ENCODE results near the gene SPAG6.

GRCh38 chr10:22340329-22341189, 4.7 kb upstream of the SPAG6 start:
- TF ChIP-seq, protein P1, sequence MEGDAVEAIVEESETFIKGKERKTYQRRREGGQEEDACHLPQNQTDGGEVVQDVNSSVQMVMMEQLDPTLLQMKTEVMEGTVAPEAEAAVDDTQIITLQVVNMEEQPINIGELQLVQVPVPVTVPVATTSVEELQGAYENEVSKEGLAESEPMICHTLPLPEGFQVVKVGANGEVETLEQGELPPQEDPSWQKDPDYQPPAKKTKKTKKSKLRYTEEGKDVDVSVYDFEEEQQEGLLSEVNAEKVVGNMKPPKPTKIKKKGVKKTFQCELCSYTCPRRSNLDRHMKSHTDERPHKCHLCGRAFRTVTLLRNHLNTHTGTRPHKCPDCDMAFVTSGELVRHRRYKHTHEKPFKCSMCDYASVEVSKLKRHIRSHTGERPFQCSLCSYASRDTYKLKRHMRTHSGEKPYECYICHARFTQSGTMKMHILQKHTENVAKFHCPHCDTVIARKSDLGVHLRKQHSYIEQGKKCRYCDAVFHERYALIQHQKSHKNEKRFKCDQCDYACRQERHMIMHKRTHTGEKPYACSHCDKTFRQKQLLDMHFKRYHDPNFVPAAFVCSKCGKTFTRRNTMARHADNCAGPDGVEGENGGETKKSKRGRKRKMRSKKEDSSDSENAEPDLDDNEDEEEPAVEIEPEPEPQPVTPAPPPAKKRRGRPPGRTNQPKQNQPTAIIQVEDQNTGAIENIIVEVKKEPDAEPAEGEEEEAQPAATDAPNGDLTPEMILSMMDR (IDR thresholded peaks at IDR 0.05): peak in 1 of 6 experiments; percentile 9
- TF ChIP-seq POLR2A (IDR thresholded peaks at IDR 0.05): peak in 3 of 4 donors; percentile 12 to 71 (median 60)

Data from upper lobe of left lung (tissue), 4 donors.